DLD1 (cell line): ENCODE measurements around the gene NMNAT2.
"Not testable (repeated sequence)": the region's sequence is repeated elsewhere in the genome, so short reads cannot be mapped to it uniquely, and the experiment has no call there.

Experiments used
- in situ Hi-C: cut with HindIII; loops from 2 replicates; pipeline ENCODE4 v1.10.0; 2017; ENCODE audit warnings: low sequenced_read_pairs

NMNAT2 gene

DNA sequence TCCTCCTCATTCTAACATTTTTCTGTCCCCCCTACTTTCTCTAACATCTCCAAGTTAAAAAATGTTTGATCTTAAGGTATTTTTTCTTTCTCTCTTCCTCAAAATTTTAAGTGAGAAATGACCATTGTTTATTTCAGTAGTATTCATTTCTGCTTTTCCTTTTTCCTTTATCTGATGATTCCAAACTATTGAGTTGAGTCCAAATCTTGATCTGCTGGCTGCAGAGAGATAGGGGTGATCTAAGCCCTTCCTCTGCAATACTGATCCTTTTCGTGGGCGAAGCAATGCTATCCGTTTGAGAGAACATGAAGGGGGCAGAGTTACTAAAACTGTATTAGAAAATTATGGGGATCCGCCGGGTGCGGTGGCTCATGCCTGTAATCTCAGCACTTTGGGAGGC lies 516 bp upstream of the NMNAT2 start:
- in situ Hi-C loops: no loop called here

DNA sequence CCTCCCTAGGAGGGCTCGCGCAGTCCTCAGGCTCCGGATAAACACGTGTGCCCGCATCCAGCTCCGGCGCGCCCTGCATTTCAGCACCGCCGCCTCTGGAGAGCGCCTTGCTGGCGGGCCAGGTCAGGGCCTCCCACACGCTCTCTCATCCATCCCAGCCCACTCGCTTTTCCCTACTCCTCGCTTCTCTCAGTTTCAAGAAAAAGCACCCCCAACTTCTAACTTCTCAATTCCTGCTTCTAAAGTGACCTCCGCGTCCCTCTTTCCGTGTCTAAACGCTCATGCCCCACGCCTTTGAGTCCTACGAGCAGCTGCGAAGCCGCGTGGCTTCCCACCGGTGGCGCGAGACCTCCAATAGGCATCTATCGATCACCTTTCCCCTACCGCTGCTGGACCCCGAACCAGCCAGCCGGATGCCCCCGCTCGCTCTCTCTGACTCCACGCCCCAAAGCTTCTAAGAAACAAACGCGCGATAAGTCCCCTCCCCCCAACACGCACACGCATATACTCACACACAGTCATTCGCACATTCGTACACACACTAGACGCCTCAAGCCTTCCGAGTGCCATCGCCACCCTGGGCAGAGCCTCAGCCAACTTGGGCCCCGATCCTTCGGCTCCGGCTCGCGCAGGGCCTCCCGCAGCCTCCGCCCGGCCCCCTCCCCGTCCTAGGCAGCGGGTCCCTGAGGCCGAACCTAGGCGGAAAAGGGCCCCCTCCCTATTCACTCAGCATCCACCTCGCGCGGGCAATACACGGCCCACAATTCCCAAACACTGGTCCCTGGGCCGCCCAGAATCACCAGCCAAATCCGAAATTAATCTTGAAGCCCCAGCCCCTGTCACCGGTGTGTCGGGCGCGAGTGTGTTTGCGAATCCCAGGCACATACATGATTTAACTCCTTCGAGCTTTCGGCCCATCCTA lies 1.1 kb downstream of the NMNAT2 start:
- in situ Hi-C loops: no loop called here

DNA sequence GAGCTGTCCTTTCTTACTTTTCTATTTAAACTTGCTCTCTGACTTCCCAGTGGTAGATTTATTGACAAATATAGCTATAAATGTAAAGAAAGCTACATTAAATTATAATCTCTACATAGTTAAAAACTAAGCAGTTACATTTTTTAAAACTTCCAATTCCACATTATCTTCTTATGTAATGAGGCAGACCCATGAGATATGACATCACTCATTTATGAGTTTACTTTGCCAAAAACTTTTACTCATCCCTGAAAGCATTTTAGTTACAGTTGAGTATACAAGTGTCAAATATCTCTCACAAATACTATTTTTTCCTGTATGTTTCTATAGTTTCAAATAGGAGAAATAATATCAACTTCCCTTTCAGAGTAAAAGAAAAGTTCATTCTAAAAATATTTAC lies 3.8 kb downstream of the NMNAT2 start:
- in situ Hi-C loops: no loop called here

DNA sequence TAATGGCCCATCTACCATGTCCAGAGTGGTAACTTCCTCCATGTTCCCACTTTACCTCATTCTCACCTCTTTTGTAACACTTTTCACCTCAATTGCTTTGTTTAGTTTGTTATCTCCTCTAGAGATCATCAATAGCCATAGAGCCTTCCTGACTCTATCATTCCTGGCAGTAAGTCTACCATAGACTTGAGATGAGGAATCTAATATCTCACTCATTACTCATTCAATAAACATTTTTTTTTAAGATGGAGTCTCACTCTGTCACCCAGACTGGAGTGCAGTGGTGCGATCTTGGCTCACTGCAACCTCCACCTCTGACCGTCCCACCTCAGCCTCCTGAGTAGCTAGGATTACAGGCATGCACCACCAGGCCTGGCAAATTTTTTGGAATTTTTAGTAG lies 7.1 kb downstream of the NMNAT2 start:
- in situ Hi-C loops: no loop called here

DNA sequence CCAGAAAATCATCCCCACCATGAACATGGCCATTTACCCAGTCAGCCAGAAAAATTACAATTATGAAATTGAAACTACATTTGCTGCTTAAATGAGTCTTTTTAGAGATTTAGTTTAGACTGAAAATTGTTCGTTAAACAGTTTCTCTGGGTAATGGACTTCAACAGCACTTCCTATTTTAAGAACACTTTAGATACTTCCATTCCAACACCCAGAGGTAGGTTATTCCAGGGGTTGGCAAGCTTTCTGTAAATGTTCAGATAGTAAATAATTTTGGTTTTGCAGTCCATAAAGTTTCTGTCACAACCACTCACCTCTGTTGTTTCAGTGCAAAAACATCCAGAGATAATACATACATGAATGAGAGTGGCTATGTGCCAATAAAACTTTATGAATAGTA lies 10.2 kb downstream of the NMNAT2 start:
- in situ Hi-C loops: no loop called here

DNA sequence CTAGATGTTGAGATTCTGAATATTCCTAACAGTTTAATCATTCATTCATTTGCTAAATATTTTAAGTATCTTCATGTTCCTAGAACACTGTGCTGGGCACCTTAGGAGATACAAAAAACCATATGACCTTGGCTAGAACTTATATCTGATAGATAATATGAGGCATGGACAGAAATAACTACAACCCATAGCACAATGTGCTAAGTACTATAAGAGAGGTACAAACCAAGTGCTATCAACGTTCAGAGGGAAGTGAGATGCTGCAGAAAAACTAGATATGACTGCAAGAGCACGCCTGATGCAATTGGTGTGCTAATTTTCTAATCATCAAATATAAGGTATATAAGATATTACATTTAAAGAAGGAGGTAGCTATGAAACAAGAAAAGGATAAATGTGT lies 10.7 kb downstream of the NMNAT2 start:
- in situ Hi-C loops: no loop called here

DNA sequence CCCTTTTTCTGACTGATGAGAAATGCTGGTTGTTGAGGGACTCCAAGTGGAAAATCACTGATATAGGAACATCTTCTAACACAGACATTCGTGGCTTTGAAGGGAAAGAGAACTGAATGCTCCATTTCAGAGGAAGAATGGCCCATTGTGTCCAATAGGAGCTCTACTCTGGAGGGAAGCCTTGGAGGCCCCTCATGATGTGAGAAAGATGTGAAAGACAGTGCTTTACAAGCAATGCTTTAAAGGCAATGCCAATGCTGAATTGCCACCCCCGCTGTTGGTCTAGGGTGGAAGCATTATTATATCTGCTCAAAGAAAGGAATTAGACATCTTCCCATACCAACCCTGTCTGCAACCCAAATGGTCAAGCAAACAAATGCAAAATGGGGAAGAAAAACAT lies 13.7 kb downstream of the NMNAT2 start:
- in situ Hi-C loops: no loop called here

DNA sequence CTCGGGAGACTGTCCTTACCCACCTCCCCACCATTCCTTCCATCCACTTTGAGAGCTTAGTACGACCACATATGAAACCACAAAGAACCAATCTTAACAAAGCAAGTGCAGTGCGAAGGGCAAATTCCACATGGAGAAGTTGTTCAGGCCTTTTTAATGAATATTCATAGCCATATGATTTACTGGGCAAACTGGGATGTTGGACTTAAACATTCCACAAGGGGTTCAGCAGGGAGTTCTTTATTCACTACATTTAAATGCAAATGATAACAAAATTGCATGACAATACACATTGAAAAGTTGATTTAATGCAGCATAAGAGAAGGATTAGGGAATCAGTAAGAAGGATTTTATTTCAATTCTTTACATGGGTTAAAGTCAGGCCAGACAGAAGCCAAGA lies 14.7 kb downstream of the NMNAT2 start:
- in situ Hi-C loops: no loop called here

DNA sequence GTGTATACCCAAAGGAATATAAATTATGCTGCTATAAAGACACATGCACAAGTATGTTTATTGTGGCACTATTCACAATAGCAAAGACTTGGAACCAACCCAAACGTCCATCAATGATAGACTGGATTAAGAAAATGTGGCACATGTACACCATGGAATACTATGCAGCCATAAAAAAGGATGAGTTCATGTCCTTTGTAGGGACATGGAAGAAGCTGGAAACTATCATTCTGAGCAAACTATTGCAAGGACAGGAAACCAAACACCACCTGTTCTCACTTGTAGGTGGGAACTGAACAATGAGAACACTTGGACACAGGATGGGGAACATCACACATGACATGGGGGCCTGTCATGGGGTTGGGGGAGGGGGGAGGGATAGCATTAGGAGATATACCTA lies 16.6 kb downstream of the NMNAT2 start:
- in situ Hi-C loops: not testable (repeated sequence)

DNA sequence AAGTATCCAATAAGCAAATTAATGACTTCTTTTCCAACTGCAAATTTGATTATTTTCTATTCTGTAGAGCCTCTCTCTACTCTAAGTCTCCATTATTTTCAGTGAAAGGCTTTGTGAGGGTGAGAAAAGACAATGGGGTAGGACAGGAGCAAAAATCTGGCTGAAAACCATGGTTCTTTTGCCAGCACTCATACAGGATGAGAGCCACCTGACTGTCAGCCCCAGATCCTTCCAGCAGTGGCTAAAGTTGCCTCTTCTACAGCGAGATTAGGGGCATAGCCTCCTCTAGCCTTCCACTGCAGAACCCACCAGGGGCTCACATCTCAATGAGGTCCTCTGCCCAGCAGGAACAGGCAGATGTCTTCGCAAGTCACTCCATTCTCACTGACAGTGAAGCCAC lies 23.7 kb downstream of the NMNAT2 start:
- in situ Hi-C loops: no loop called here

DNA sequence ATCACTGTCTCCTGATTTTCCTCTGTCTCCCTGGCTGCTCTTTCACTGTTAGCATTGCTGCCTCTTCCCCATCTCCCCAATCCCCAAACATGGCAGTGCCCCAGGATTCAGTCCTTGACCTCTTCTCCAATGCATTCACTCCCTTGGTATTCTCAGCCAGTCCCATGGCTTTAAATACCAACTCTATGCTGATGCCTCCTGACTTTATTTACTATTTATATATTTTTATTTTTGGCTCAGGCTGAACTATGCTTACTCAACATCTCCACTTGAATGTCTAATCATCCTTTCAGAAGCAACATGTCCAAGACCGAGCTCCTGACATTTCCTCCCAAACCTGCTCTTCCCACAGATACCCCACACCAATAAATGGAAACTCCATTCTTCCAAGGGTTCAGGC lies 26.3 kb downstream of the NMNAT2 start:
- in situ Hi-C loops: no loop called here

DNA sequence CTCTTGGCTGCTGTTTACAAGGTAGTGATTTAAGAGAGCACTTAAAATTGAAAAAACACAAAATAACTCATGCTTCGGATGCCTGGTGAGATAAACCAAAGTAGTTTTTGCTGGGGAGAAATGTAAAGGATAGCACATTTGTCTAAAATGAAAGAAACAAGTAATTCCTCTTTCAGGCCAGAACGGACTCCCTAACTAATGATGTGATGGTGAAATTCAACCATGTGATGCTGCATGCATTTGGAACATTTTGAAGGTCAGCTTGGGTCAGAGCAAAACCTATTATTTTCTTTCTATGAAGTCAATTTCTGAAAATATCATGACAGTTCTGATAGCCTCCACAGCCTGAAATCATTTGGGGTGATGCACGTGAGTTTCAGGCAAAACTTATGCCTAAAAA lies 27.6 kb downstream of the NMNAT2 start:
- in situ Hi-C loops: no loop called here

DNA sequence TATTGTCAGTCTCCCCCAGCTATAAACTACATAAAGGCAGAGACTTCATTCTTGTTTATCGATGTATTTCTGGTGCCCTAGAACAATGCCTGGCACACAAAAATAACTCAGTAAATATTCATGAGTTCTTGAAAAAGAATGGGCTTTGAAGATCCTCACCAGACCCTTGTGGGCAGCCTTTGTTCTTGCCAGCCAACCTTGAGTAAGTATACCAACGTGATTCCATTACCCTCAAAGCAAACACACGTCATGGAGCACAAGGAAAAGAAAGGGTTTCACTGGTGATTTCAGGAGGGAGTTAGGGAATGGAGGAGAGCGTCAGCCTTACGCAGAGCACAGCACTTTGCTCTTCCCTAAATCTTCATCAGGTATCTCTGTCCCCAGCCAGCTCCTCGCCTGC lies 29.4 kb downstream of the NMNAT2 start:
- in situ Hi-C loops: no loop called here

DNA sequence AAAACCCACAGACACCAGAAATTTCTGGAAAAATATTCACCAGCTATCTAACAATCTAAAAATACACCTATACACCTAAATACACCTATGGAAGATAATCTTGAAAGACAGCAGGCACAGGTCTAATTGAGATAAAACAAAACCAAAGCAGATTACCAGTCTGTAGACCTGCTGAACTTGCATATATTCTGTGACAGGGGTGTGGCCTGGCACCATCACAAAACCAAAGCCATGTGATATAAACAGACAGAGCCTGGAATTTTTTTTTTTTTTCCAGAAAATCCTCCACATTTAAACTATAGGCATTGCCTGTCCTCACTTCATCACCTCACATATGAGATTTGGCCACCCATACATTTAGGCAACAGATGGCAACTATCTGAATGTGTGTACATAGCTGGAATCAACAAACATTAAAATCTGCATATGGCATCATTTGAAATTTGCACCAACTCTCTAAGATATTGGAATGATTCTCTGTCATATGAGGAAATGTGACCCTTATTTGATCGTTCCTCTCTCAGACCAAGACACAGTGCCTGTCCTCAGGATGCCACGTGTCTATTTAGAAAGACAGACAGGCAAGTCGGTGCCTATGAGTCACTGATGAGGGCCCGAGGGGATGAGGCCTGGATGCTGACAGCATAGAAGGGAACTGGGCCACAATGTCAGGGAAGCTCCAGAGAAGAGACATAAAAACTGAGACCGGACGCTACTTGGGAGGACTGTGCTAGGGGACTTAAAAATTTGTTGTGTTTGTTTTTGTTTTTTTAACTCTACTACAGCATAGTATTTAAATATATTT lies 32.6 kb downstream of the NMNAT2 start:
- in situ Hi-C loops: no loop called here

DNA sequence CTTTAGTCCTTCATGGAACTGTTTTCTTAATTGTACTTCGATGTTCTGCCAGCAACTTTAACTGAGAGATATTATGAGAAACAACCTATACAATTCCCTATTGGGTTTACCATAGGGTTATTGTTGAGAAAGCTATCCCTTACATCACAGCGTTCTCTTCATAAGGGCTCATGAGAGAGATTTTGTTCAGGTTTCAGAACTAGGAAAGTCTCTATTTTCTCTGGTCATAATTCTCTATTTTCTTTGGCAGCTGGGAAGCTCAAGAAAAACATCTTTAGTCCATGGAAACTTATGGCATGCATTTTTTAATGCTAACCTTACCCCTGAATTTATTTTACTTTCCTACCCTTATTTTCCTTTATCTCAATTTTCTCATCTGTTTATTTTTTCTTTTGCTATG lies 38.2 kb downstream of the NMNAT2 start:
- in situ Hi-C loops: no loop called here

DNA sequence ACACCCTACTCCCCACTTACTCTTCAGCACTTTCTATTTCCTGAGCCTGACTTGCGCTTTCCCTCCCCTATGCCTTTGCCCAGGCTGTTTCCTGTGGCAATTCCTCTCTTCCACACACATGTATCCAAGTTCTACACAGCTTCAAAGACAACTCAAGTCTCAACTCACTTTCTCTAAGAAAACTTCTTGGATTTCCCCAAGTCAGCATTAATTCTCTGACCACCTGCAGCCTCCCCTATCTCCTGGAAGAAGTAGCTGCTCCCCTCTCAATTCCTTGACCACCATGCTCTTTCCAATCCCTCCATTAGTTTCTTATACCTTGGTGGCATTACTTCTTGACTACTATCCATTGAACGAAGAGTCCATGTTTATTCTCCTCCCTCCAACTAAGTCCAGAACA lies 42.8 kb downstream of the NMNAT2 start:
- in situ Hi-C loops: no loop called here

DNA sequence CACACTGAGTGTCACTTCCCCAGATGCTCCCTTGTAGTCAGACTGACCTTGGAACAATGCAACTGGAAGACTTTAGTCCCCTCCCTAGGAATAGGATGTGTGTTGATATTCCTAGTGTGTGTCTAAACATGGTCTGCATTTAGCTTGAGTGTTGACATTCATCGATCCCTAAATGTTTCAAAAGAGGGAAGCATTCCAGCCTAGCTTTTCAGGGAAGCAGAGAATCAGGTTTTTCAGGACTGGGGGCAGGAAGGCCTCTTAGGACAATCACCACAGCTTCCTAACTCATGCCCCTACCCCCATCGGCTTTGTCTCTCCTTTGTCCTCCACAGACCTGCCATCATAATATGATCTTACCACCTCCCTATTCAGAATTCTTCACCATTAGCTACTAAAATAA lies 43.4 kb downstream of the NMNAT2 start:
- in situ Hi-C loops: no loop called here

DNA sequence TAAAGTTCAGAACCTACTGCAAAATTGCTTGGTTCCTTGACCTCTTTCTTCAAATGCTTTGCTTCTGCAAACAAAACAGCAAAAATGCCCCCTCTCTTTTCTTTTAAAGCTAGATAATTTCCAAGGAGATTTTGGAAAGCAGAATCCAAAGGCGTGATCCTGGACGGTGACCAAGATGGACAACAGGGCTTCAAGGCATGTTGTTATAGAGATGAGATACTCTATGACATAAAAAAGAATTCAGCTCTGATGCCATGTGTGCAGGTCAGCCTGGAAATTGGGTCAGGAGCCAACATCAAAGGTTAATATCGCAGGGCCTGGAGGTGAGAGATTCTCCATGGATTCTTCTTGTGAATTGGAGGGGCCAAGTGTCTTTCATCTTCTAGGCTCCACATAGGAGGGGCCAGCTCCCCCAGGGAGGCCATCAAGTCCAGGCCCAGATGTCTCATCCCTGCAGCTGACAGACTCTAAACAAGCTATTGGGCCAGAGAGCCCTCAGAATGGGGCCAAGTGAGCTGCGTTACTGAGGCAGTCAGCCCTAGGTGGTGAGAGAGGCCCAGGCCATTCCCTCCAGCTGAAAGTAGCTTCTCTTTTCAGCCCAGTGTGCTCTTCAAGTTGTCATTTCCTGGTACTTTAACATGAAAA lies 45.5 kb downstream of the NMNAT2 start:
- in situ Hi-C loops: no loop called here

DNA sequence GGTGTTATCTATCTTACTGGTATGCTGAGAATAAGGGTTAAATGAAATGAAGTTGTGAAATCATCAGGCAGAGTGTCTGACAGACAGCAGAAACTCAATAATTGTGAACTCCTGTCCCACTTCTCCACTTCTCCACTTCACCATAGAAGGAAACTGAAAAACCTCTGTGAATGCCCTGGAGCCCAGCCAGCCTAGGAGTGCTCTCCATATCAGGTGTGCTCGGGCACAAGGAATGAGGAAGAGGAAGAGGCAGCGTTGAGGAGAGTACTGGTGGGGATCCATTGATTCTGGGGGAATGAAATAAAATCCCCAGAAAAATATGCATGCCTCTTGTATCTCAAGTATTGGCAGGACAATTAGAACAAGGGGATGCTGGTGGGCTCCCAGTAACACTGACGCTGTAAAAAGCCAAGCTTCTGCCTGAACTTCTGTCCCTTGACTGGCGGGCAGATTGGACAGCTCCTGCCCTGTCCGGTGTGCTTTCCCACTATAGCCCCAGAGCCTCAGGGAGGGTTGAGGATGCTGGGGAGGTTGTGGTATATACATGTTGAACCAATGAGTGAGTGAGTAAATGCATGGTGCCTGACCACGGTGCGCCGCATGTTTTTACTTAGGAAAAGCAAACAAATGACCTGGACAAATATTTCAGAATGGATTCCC lies 47.7 kb downstream of the NMNAT2 start:
- in situ Hi-C loops: no loop called here

DNA sequence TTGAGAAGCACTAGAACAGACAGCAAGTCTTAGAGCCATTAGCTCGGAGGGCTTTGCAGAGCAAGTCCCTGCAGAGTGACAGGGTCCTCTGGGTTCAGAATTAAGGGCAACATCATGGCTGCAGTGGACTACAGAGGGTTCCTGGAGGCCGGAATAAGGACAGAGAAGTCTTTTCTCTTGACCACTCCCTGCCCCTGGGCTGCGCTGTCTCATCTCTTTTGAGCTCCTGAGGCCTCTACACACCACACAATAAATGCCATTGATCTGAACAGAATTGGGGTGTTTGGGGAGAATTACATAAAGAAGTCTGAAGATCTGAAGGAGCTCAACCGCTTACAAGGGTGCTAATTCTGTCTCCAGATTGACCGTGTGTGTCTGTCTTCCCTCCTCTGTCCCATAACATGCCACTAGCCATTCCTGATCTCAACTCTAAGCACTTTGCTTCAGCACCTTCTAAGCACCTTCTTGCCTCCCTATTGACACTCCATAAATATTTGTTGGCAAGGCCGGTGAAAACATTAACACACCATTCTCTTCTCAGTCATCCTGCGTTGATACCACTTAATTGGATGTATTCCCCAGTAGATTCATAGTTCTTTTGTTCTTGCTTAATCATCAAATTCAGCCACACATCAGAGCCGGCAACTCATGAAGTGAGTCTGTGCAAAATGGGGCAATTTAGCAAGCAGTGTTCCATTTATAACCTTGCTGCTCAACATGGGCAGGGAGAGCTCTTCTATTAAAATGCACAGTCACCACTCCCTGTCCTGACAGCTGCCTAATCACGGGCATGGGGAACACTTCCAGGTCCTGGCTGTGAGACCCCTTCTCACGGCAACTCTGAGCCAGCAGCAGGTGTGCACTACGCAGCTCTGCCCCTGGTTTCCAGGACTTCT lies 49.7 kb downstream of the NMNAT2 start:
- in situ Hi-C loops: no loop called here
